GM08714 (cell line): ENCODE data around the gene CEP104.

Experiments
- H3K4me3 ChIP-seq: fragments of 200-500 bp; sonication (Bioruptor generic); 2 replicates; pipeline ENCODE4 v1.5.1; 2014; ENCODE audit warnings: mild to moderate bottlenecking, low read length, inconsistent platforms
- ZNF274 ChIP-seq: IDR thresholded peaks from 2 replicates; pipeline ENCODE4 v1.6.1; 2012; ENCODE audit warnings: mild to moderate bottlenecking, low read depth, low read length

Gene CEP104

DNA sequence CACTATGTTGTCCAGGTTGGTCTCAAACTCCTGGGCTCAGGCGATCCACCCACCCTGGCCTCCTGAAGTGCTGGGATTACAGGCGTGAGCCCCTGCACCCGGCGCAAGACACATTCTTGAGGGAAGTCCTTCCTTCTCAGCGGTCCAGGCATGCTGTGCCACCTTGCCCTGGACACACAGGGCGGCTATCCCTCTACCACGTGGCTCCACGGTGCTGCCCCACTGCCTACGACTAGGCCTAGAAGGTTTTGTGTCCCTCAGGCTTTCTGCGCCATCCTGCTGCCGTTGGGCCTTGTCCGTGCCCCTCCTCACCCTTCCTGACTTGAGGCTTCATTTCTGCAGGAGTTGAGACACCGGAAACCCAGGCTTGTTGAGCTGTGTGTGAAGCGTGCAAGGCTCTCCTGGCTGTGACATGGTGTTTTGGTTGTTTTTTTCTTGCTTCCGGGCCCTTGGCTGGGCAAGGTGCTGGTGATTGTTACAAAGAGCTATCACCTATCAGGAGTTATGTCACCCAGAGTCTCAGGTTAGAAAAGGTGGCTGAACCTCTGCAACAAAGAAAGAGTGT, 29.2 kb upstream of the CEP104 start:
- no peak for TF ChIP-seq ZNF274
- H3K4me3 ChIP-seq, result no peak overlapping the region

DNA sequence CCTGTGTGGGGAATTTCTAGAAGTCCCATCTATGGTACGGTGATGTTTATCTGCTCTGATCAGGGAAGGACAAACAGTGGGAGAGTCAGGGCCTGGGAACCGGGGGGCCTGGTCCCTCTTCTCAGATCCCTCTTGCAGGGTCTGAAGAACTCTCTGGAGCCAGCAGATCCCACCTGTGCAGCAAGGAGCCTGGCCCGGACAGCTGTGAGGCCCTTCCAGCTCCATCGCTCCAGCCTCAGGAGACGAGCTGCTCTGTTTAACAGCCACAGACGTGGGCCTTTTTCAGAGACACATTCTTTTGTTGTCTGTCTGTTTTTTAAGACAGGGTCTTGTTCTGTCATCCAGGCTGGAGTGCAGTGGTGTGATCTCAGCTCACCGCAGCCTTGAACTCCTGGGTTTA, 28.6 kb upstream of the CEP104 start:
- no peak overlapping the region for H3K4me3 ChIP-seq
- TF ChIP-seq ZNF274, result no peak

DNA sequence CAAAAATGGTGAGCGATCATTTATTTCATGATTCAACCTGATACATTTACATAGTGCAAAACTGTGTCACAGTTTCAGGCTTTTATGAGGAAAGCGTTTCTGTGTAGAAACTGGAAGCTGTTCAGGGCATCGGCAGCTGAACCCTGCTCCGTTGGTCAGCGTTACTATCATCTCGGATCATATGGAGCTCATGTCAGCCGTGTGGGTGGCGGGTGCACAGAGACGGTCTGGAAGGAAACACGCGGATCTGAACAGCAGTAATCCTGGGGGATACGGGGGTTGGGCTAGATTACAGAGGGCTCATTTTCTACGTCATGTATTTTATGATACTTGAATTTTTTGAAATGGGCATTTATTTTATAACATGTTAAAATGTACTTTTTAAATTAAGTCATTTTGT, 28.0 kb upstream of the CEP104 start:
- H3K4me3 ChIP-seq, result no peak overlapping the region
- TF ChIP-seq ZNF274, result no peak

DNA sequence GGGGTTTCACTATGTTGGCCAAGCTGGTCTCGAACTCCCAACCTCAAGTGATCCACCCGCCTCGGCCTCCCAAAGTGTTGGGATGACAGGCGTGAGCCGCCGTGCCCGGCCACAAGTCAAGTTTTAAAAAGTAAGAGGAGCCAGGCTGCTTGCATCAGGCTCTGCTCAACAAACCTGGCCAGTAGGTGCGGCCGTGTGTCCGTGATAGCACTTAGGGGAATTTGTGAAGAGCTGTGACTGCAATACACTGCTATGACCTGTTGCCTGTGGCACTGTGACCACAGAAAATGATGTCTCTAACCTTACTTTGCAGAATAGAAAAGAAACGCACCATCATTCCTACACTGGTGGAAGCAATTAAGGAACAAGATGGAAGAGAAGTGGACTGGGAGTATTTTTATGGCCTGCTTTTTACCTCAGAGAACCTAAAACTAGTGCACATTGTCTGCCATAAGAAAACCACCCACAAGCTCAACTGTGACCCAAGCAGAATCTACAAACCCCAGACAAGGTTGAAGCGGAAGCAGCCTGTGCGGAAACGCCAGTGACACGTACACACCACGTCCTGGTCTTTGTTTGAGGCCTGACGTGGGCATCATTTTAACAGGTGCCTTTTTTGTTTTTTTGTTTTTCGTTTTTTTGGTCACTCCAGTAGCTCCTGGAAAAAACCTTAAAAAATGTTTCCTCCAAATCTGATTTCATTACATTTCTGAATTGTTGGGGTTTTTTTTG, 26.3 kb upstream of the CEP104 start:
- no peak overlapping the region for H3K4me3 ChIP-seq
- no peak for TF ChIP-seq ZNF274

DNA sequence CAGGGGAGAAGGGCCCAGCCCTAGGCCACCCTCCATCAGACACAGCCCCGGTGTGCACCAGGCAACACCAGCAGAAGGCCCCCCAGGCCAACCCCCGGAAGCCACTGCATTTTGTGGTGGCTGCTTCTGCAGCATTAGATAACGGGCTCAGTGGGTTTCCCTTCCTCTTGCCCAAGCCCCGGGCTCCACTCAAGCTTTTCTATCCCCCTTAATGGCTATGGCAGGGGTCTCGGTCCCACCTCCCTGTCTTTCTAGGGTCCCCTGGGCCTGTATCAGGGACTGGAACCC, 24.1 kb upstream of the CEP104 start:
- no peak overlapping the region for H3K4me3 ChIP-seq
- no peak for TF ChIP-seq ZNF274

DNA sequence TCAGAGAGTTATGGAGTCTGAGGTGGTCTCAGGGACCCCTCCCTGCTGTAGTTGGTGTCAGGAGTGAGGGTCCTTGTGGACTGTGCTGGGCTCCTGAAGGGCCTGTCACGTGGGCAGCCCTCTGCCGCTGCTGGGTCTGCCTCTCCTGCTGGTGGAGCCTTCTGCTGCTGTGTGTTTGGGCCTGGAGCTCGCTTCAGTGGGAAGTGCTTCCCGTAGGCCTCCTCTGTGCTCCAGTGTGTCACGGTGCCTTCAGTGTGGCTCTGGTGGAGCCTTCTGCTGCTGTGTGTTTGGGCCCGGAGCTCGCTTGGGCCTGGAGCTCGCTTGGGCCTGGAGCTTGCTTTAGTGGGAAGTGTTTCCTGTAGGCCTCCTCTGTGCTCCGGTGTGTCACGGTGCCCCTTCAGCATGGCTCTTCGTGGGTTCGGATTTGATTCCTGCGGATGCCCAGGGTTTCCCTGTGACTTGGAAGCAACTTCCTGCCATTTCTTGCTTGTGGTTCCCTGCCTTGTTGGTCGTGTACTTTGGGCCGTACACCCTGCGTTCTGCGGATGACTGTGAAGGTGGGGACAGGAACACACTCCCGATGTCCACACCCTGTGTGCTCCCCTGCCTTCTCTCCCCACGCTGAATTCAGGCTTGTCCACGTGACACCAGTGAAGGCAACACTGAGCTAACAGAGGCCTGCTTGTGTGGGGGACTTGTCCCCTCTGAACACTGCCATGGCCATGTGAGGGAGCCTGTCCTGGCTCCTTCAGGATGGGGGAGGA, 23.6 kb upstream of the CEP104 start:
- no peak for TF ChIP-seq ZNF274
- no peak overlapping the region for H3K4me3 ChIP-seq

DNA sequence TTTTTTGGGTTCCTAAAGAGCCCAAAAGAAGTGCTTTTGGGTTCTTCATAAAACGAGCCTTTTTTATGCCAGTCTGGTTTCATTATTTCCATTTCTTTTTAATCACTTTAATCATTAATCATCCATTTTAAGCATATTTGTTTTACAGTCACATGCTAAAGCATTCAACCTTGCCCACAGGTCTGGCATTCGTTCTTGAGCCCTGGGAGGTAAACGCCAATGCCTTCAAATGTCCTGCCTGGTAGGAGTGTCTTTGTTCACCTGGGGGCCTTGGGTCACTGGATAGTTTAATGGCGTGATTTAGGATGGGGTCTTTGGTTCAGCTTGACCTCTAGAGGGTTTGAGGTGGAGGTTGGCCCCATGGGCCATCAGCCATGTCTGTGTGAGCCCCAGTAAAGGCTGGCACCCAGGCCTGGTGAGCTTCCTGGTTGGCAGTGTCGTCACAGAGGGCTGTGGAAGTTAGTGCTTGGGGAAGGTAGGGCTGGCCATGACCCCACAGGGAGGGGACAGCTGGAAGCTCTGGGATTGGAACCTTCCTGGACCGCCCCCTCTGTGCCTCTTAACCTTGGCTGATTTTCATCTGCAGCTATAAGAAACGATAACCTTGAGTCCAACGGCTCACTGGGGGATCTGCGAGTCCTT, 22.9 kb upstream of the CEP104 start:
- TF ChIP-seq ZNF274, result no peak
- no peak overlapping the region for H3K4me3 ChIP-seq

DNA sequence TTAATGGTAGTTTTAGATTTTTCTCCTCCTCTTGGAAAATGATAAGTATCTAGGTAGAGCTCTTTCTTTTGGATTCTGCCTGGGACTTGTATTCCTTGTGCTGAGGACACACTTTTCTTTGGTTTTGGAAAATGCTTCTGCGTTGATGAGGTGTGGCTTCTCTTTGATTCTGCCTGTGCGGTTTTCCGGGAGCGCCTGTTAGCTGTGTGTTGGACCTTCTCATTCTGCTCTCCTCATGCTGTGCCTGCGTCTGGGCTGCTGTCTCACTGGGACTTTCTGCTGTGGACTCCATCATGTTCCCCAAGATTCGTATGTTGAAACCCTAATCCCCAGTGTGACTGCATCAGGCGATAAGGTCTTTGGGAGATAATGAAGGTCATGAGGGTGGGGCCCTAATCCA, 22.1 kb upstream of the CEP104 start:
- H3K4me3 ChIP-seq, result no peak overlapping the region
- TF ChIP-seq ZNF274, result no peak

DNA sequence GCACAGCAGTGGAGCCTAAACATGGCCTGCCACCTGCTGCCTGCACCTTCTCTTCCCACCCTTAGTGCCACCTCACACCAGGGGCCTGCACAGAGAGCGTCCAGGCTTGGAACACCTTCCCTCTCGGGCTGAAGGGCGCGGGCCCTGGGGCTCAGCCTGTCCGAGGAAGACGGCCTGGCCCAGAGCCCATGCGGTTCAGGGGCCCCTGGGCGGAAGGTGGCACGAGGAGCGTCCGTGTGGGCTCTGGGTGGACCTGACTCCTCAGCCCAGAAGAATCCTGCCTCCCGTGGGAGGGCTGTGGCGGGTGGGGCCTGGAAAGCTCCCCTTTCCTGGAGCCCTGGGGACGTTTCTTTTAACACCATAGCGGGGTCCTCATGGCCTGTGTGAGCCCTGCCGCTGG, 19.7 kb upstream of the CEP104 start:
- H3K4me3 ChIP-seq, result no peak overlapping the region
- TF ChIP-seq ZNF274, result no peak

DNA sequence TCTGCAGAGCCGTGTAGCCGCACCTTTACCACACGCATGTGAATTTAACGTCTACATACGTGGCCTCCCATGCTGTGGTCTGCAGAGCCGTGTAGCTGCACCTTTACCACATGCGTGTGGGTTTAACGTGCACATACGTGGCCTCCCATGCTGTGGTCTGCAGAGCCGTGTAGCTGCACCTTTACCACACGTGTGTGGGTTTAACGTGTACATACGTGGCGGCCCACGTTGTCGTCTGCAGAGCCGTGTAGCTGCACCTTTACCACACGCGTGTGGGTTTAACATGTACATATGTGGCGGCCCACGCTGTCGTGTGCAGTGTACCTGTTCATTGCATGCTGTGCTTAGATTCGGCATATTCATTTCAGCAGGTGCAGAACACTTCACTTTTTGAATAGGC, 17.7 kb upstream of the CEP104 start:
- TF ChIP-seq ZNF274, result no peak
- no peak overlapping the region for H3K4me3 ChIP-seq

DNA sequence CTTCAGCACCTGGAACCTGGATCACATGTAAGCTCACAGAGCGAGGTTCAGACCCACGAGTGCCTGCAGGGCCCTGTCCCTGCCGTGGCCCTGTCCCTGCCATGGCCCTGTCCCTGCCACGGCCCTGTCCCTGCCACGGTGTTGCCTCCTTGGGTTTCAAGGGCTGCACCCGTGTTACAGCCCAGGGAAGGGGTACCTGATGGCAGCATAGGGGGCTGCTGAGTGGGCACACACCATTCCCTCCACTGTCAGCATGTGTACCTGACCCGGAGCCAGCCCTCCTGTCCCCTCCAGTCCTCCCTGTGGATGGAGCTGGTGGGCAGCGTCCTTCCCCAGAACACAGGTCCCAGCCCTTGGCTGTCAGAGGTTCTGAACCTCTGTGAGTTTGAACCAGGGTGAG, 15.5 kb upstream of the CEP104 start:
- H3K4me3 ChIP-seq, result no peak overlapping the region
- no peak for TF ChIP-seq ZNF274

DNA sequence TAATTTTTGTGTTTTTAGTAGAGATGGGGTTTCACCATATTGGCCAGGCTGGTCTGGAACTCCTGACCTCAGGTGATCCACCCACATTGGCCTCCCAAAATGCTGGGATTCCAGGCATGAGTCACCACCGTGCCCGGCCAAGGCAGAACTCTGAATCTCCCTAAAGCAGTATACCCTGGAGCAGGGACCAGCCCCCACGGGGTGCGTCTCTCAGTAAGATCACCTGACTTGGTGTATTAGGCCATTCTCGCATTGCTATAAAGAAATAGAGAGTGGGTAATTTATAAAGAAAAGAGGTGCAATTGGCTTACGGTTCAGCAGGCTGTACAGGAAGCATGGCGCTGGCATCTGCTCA, 14.4 kb upstream of the CEP104 start:
- TF ChIP-seq ZNF274, result no peak

DNA sequence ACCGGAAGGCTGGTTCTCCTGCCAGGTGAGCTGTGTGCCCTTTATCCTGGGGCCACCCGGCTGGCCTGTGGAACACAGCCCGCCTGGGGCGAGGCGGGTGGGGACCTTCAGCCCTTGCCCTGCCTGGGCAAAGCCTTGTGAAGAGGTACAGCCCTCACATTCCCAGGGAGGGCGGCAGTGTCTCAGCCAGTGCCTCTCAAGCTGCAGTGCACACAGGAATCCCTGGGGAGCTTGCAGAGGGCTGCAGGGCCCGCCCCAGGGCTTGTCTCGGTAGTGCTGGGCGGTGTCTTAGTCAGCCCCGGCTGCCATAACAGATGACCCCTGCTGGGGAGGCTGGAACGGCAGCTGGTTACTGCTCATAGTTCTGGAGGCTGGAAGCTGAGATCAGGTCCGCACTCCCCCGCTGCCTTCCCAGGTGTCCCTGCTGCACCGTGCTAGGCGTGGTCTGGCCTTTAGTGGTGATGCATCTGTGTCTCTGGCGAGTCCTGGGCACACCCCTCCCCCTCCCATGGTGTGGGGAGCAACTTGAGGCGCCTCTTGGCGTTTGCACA, 12.8 kb upstream of the CEP104 start:
- TF ChIP-seq ZNF274, result no peak
- no peak overlapping the region for H3K4me3 ChIP-seq

More for the DNA sequence above, 14.4 kb upstream of the CEP104 start:
- no peak overlapping the region for H3K4me3 ChIP-seq

DNA sequence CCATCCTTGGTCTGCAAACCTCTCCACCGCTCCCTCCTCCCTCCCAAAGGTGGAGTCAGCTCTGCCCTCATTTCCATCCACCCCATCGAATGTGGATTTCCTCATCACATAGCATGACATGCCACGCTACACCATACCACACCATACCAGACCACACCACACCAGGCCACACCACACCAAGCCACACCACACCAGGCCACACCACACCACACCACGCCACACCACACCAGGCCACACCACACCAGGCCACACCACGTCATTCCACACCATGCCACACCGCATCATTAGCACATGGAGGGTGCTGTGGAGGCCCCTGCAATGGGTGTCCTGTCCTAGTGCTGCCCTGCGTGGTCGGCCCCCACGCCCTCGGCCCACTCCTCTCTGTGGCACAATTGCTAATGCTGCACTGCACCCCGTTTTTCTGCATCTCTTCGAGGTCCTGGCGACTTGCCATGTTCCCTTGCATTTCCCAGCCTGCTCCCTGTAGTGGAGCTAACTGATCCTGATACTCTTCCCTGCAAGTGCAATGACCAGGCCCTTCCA, 11.5 kb upstream of the CEP104 start:
- TF ChIP-seq ZNF274, result no peak
- H3K4me3 ChIP-seq, result no peak overlapping the region
